NCI-H460 (cell line): Measurements from ENCODE around the gene GNAT2. TPM values are rescaled to one million over a fixed set of nuclear protein-coding genes. Genes with fewer than 3 reads are reported as not detected.

Experiments
- DNase-seq: peaks from one replicate; pipeline ENCODE4 v3.0.0-alpha.2; 2016; ENCODE audit warnings: low read depth; ENCODE audit errors: extremely low read depth
- total RNA-seq: library from RNA; depleted of rRNA; stranded (reverse); fragments of >200 nt; shearing (Covaris generic); gene quantifications from 2 replicates; pipeline ENCODE4 v1.2.3, GENCODE V29; 2014

Gene GNAT2
- total RNA-seq, 1 experiment from 2014 or later = not detected

- peak; percentile 69 for DNase-seq
Observed at GRCh38 chr1:109643385-109644230, 24.2 kb upstream of the GNAT2 start.

GRCh38 chr1:109642626-109643025 is 23.2 kb upstream of the GNAT2 start:
- no peak for DNase-seq

- no peak for DNase-seq
Observed at GRCh38 chr1:109641861-109642260, 22.4 kb upstream of the GNAT2 start.

- no peak for DNase-seq
Observed at GRCh38 chr1:109641078-109641740, 21.8 kb upstream of the GNAT2 start.

GRCh38 chr1:109640285-109640865 is 21.0 kb upstream of the GNAT2 start:
- peak; percentile 61 for DNase-seq

GRCh38 chr1:109639841-109640184 is 20.4 kb upstream of the GNAT2 start:
- DNase-seq = no peak

- no peak for DNase-seq
Observed at GRCh38 chr1:109639063-109639840, 19.8 kb upstream of the GNAT2 start.

GRCh38 chr1:109637446-109637845 is 18.0 kb upstream of the GNAT2 start:
- no peak for DNase-seq

- DNase-seq = peak; percentile 48
Observed at GRCh38 chr1:109636201-109636952, 17.0 kb upstream of the GNAT2 start.

GRCh38 chr1:109635862-109636200 is 16.4 kb upstream of the GNAT2 start:
- no peak for DNase-seq

- DNase-seq = no peak
Observed at GRCh38 chr1:109634771-109635750, 15.6 kb upstream of the GNAT2 start.

- no peak for DNase-seq
Observed at GRCh38 chr1:109634292-109634691, 14.9 kb upstream of the GNAT2 start.

- no peak for DNase-seq
Observed at GRCh38 chr1:109632671-109633346, 13.4 kb upstream of the GNAT2 start.

GRCh38 chr1:109631513-109632505 is 12.4 kb upstream of the GNAT2 start:
- no peak for DNase-seq

GRCh38 chr1:109630898-109631512 is 11.6 kb upstream of the GNAT2 start:
- no peak for DNase-seq

- no peak for DNase-seq
Observed at GRCh38 chr1:109630081-109630897, 10.9 kb upstream of the GNAT2 start.
